Activated CD8-positive, alpha-beta memory T cell treated with anti-CD3 and anti-CD28 coated beads, Interleukin-2, amount 50 U/mL, for 1 hour (primary cell): ENCODE measurements around the gene ACBD6.

Experiments
- DNase-seq: peaks from one replicate; pipeline ENCODE4 v3.0.0-alpha.2; 2020; ENCODE audit errors: extremely low read depth

ACBD6 gene

GRCh38 chr1:180369061-180369460, 133.3 kb downstream of the ACBD6 start:
- DNase-seq: no peak

DNA sequence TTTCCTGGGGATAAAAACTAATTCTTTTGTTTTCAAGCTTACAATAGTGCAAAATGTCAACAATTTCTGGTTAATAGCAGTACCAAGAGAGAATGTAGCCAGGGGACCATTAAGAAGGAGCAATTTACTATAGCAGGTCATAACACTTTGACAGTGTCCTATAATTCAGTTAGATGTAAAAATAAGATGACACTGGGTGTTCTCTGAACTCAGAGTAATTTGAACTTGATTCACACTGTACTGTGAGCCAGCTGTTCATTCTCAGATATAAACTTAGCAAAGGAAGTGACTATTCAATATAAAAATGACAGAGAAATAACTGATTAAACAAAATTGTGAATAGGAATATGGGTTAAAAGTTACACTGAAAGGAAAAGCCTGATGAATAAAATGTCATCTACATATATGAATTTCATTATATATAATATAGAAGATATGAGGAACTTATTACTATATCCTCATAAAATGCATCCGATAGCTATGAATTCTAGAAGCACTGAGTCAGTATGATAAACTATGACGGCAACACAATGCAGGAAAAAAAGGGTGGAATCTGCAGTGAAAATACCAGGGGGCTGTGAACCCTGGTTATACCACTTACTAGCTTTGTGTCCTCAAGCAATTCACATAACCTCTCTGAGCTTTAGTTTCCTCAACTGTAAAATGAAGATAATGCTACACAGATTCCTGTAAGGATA, 135.9 kb downstream of the ACBD6 start:
- DNase-seq: no peak

DNA sequence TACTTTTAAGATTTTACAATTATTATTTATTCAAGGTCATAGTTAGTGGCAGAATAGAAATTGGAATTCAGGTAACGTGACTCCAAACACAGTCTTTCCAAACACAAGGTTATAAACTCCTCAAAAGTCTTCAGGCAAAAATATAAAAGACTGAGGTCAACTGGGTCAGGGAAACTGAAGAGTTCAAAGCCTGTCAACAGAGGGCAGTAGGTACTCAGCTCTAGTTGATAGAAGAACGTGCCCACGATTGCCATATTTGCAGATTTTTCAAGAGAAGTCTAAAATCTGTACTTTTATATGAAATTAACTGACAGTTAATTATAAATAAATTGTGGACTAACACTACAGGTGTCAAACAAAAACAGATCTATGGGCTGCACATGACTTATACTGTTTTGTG, 137.3 kb downstream of the ACBD6 start:
- no peak for DNase-seq

- no peak for DNase-seq
Observed at GRCh38 chr1:180363246-180363995, 139.0 kb downstream of the ACBD6 start.

- DNase-seq: no peak
Observed at GRCh38 chr1:180360333-180361075, 141.9 kb downstream of the ACBD6 start.

GRCh38 chr1:180358649-180359048, 143.7 kb downstream of the ACBD6 start:
- no peak for DNase-seq

- no peak for DNase-seq
Observed at GRCh38 chr1:180353945-180354344, 148.4 kb downstream of the ACBD6 start.

GRCh38 chr1:180352588-180352987, 149.8 kb downstream of the ACBD6 start:
- no peak for DNase-seq

DNA sequence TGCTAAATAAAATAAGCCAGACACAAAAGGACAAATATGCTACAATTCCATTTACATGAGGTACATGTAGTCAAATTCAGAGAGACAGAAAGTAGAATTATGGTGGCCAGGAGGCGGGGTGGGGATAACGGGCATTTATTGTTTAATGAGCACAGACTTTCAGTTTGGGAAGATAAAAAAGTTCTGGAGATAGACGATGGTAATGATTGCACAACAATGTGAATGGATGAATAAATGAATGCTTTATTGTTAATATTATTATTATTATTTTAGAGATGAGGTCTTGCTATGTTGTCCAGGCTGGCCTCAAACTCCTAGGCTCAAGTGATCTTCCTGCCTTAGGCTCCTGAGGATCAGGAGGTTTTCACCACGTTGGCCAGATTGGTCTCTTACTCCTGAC, 150.4 kb downstream of the ACBD6 start:
- DNase-seq: no peak

DNA sequence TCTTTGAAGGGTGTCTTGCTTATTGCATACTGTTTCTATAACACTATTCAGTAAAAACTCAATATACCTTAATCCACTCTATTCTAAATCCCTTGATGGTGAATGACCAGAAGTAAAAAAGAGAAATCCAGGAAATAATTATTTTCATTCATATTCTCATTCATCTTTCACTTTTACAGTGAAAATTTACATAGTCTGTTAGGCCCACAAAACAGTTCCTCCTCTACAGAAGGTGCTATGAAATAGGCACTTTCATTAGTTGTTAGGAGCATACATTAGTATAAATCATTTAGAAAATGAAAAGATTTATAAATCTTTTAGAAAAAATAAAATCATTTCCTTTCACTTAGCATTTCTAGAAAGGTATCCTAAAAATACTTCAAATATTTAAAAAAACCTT, 157.2 kb downstream of the ACBD6 start:
- DNase-seq: no peak

DNA sequence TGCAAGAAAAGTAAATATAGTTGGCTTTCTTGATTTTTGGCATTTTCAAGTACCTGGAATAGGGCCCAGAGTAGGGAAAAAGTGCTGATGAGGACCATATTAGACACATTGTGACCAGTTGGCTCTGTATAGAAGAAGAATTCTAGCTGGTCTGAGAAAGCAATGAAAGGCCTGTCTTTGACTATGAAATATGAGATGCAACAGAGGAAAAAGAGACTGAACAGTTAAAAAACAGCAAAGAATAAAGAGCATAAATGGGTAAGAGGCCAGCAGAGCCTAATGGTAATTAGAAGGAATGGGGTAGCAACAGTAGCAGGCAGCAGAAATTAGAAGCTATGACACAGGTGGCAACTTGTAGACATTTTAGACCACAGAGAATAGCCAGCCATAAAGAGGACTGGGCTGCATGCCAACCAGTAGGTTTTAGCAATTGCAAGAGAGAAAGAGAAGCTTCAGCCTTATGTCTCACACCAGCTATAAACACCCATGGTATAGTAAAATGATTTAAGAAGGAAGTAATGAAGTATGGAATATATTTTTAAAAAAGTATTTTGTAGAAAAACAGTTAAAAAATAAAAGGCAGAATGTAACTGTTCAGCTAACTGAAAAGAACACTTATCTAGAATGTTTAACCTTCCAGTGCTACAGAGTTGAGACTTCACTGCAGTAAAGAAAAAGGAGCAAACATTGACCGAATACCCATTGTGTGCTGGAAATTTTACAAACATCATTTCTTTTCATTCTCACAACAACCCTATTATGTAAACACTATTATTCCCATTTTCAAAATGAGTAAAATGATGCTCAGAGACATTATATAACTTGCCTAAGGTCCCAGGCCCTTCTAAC, 158.2 kb downstream of the ACBD6 start:
- no peak for DNase-seq

DNA sequence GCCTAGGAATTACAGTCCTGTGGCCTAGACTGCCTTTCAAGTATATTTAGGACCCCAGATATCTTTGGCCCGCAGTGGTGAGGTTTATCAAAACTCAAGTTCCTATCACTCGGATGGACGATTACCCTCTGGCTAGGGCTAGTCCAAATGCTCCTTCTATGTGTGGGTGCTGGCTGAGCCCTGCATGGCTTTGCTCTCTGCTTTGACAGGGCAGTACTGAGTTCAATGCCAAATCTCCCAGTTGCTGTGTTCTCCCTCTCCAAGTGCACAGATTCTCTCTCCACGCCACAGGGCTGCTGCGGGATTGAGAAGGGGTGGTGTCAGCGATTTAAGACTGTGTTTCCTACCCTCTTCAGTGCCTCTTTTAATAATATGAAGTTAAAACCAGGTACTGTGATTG, 175.3 kb downstream of the ACBD6 start:
- no peak for DNase-seq

DNA sequence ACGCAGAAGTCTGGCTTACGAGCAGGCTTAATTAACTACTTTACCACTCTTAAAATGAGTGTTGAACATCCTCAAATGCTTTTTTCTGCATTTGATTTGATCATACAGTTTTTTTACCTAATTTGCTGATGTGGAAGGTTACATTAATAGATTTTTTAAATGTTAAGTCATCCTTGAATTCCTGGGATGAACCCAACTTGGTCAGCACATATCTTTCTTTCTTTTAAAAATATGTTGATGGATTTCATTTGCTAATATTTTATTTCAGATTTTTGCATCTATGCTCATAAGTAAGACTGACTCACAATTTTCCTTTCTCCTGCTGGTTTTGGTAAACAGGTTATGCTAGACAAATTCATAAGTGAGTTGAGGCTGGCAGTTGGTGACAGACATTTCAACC, 189.5 kb downstream of the ACBD6 start:
- DNase-seq: no peak

GRCh38 chr1:180311011-180311730, 191.2 kb downstream of the ACBD6 start:
- DNase-seq: no peak

DNA sequence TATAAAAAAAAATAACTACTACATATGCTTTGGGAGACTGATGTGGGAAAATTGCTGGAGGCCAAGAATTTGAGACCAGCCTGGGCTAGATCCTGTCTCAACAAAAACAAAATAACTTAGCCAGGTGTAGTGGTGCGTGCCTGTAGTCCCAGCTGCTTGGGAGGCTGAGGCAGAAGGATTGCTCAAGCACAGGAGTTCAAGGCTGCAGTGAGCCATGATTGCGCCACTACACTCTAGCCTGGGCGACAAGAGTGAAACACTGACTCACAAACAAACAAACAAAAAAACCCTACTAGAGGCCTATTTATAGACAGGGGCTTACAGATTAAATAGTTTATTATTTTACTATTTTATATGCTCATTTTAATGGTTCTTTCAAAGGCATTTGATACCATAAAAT, 192.3 kb downstream of the ACBD6 start:
- DNase-seq: no peak

DNA sequence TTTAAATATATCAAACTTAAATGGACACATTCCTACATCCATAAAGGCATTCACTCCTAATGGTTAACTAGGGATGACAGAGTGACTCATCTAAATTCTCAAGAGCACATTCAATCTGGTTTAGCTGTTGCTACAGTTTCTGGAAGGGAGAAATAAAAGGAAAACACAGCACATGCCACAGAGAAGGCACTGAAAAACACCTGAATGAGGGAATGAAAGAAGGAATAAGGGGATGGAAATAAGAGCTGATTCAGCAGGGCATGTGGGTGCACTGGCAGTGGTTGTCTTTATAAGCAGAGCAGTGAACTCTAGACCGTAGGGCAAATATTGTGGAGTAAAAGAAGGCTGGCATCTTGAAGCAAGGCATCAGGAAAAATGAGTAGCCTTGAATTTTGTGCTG, 193.0 kb downstream of the ACBD6 start:
- no peak for DNase-seq

GRCh38 chr1:180301135-180301742, 201.1 kb downstream of the ACBD6 start:
- no peak for DNase-seq

DNA sequence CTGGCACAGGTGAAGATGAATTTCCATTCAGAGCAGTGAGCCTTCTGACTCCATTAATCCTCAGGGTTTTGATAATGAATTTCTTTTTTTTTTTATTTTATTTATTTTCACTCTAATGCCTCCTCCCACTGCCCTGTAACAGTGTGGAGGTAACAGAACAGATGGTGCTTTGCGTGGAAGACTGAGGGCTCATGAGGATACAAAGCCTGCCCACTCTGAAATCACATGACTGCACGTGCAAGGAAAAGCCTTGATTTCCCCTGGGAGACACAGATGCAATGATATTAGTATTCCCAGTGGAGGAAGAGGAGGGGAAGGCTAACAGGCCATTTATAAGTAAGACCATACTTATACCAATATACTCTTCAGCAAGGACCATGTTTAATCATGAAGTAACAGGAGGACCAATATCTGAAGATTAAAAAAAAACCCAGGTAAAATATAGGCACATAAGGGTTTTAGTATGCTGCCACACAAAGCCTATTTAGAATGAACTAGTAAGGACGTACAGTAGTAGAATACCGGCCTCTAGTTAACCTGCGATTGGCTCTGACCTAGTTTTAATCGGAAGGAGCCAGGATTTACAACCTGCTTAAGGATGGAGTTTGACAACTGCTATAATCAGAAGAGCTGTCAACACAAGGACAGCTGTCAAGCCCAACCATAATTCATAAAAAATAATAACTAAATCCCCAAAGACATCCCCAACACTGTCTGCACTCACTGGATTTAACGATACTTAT, 202.7 kb downstream of the ACBD6 start:
- no peak for DNase-seq

- DNase-seq: no peak
Observed at GRCh38 chr1:180295999-180296398, 206.4 kb downstream of the ACBD6 start.

DNA sequence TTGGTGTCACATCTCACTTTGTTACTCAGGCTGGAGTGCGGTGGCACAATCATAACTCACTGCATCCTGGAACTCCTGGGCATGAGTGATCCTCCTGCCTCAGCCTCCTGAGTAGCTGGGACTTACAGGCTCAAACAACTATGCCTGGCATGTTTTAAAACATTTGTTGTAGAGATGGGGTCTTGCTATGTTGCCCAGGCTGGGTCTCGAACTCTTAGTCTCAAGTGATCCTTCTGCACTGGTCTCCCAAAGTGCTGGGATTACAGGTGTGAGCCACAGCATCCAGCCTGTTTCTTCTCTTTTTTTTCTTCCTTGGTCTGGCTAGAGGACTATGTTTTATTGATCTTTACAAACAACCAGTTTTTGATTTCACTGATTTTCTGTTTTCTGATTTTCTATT, 207.7 kb downstream of the ACBD6 start:
- DNase-seq: no peak
